ENCODE data around the gene MTARC1.

MTARC1 gene

DNA sequence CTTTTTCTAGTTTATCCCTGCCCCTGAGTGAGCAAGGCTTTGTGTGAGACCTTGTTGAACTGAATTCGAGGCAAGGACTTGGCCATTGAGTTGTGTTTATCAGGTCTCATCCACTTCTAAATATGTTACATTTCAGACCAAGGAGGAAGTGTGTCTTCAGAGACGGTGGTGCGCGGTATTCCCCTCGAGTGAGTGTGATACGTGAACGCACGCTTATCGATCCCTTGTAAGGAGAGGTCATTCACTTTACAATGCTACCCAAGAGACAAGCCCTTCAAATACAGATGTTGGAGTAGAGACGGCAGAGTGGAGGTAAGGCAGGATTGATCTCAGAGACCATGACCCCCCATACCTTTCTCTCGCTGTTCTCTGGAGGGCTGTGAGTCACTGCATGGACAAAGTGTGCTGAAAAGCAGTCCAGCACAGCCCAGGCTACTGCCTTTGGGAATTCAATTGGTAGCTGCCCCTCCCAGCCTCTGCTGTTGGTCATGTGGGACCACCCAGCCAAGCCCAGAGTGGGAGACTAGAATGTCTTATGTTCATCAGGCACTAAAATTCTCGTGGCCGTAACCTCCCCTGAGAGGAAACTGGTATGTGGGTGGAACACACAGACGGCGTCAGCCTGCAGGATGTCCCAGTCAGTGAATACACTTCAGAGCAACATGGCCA, 16.3 kb upstream of the MTARC1 start:
- no peak for DNase-seq

GRCh38 chr1:220772846-220773245, 13.9 kb upstream of the MTARC1 start:
- DNase-seq = no peak

GRCh38 chr1:220775240-220775853, 11.4 kb upstream of the MTARC1 start:
- DNase-seq = no peak

DNA sequence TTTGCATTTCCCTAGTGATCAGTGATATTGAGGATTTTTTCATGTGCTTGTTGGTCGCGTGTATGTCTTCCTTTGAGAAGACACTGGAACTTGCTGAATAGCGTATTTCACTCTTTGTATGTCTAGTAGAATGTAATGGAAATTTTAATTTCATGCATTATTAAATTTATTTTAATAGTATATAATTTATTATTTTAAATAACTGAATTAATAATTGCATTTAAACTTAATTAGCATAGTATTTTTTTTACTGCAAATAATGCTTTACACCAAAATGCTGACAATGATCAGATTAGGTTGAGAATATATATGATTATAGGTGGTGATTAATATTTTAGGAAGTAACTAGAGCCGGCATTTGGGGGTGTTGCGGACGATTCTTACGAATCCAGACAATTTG, 10.5 kb upstream of the MTARC1 start:
- no peak for DNase-seq

DNA sequence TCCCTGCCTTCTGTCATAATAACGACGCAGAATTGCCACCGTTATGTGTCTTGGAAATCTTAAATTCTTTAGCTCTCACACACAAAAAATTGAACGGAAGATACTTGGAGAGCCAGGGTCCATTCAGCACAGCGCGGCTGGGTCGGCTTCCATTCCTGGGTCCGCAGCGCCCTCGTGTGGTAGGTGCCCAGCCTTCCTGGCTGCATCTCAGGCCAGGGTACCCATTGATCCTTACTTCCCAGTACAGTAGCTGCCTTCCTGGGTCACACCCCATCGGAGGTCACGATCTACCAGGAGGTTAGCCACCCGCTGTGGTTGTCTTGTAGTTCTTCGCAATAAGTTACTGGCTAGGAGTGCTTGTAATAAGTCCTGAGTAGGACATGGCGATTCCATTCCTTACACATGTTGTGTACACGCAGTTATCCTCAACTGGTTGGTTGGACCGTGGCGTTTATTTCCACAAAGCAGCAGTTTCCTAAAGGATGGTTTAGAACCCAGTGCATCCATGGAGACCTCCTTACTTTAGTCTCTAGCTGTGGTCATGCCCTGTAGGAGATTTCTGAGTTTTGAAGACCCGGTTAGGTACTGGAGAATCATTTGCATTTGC, 9.9 kb upstream of the MTARC1 start:
- DNase-seq = peak in 1 of 2 experiments; percentile 26

- no peak for DNase-seq
Measured at GRCh38 chr1:220783453-220783852, 3.3 kb upstream of the MTARC1 start.

DNA sequence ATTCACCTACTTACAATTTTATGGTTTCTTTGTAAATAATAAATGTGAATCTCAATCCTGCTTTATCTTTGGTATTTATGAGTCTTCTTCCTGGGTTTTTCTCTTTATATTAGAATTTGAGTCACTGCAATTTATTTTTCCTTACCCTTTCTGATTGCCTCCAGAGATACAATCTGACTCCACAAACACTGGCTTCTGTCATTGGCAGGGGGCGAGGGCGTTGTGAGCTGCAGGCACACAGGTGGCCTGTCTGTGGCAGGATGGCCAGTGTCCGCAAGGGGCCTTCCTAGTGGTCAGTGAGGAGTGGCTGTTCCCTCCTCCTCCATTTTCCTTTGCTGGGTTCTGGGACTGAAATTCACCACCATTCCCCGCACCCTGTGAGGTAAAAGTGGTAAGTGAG, 2.0 kb upstream of the MTARC1 start:
- no peak for DNase-seq

DNA sequence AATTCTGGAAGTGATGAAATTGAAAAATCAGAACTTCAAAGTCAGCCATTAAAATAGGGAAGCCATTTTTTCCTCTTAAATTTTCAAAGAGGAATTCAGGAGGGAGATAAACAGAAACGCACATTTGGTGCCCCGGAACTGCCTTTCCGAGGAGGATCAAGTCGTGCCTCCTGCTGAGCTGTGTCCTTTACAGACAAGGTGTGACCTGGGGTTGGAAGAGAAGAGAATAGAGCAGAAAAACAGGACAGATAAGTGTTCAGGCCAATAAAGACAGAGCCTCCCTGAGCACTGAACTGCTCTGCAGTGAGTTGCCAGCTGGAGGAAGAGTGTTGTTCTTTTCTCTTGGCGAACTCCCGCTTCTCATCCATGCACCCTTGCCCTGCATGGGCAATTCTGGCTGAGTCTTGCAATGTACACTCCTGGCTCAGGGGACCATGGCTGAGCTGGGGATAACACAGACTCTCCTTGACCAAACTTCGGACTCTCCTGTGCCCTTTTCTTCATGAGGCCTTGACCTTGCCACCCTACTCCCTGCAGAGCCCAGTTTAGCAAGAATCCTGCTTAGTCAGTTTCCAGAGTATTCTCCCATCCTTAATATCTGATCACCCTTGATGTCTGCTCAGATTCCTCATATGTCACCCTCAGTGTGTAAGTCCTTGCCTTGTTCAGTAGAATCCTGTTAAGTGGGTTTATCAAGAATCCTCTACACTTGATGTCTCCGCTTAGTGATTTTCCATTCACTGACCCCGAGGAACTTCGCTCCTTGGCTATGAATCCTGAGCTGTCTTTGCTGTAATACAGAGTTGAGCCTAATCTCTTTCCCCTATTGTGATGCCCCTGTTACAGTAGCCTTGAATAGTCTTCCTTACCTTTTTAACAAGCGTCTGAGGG, 1.3 kb upstream of the MTARC1 start:
- DNase-seq = no peak

DNA sequence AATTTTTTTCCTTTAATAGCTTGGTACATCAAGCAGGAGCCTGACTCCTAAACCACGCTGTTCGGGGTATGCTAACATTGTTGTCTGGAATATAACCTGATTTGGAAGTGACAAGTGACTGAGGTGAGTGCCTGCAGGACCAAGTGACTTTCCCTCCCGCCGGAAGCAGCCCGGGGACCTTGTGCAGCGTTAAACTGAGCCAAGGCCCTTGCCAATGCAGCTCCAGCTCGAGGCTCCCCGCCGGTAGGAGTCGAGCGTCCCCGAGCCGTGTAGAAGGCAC, 716 bp upstream of the MTARC1 start:
- no peak for DNase-seq

DNA sequence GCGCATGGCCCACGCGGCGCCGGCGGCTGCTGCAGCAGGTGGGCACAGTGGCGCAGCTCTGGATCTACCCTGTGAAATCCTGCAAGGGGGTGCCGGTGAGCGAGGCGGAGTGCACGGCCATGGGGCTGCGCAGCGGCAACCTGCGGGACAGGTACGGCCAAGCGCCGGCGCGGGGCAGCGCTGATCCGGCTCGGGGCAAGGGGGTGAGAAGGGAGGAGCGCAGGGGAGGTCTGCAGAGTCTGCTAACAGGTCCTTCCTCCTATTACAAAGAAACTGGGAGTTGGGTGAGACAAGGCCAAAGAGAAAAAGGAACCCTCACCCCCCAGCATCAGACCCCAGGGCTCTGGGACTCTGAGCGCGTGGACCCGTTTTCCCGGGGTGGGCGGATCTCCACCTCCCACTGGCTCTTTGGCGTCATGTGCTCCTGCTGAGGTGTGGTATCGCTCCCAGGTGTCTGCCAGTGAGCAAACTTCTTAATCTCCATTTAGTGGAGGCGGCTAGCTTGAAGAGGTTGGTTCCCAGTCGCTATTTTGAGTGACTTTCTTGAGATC, 431 bp downstream of the MTARC1 start:
- DNase-seq = no peak

GRCh38 chr1:220788900-220789299, 2.2 kb downstream of the MTARC1 start:
- no peak for DNase-seq

DNA sequence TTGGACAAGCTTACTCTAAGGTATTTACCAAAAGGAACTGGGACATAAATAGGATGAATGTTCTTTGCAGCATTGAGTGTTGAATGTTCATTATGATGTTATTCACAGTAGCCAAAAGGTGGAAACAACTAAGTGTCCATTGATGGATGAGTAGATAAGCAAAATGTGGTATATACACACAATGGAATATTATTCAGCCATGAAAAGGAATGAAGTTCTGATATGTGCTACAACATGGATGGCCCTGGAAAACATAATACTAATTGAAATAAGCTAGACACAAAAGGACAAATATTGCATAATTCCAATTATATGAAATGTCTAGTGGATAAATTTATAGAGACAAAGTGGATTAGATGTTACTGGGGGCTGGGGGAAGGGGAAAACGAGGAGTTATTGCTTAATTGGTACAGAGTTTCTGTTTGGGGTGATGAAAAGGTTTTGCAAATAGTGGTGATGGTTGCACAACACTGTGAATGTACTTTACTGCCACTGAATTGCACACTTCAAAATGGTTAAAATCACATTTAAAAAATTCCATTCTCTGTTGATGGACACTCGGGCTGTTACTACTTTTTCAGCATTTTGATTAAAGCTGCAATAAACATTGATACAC, 2.9 kb downstream of the MTARC1 start:
- no peak for DNase-seq

- no peak for DNase-seq
Measured at GRCh38 chr1:220791285-220791684, 4.6 kb downstream of the MTARC1 start.

DNA sequence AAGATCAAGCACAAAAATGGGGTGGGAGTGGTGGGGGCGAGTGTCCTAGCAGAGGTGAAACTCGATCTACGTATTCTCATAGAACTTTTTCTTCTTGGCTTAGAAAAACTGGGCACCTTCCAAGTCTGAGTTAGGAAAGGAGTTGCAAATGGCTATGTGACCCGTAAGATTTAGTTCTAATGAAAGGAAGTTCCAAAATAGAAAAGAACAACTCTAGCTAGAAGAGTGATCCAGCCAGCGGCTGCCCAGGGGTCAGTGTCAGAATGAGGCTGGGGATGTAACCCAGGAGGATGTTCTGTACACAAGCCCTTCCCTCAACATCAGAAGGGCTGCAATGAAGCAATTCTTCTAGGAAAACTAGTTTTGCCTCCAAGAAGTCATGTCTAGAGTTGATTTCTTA, 5.2 kb downstream of the MTARC1 start:
- no peak for DNase-seq

DNA sequence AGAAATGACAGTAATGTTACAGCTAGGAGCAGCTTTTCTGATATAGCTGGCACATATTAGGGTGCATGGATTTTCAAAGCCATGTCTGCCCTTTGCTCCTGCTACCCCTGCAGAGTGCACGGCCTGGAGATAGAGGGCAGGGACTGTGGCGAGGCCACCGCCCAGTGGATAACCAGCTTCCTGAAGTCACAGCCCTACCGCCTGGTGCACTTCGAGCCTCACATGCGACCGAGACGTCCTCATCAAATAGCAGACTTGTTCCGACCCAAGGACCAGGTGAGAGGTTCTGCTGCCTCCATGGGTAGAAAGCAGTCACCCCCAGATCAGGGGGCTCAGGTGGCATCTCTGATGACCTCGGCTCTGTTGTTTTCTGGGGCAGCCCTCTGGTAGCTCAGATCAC, 9.8 kb downstream of the MTARC1 start:
- DNase-seq = no peak

GRCh38 chr1:220797044-220797443, 10.3 kb downstream of the MTARC1 start:
- no peak for DNase-seq

DNA sequence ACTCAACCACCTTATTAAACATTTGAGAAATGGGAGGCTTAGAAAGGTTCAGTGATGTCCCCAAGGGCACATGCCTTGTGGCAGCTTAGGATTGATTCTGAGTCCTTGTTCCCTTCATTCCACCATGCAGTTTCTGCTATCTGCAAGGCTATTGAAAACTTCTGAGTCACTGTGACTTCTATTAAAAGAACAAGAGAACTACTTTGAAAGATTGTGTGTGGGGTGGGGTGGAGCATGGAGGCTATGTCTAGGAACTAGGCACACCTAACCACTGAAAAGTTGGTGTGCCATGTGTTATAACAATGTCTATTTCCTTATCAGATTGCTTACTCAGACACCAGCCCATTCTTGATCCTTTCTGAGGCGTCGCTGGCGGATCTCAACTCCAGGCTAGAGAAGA, 10.8 kb downstream of the MTARC1 start:
- no peak for DNase-seq

- no peak for DNase-seq
Measured at GRCh38 chr1:220798338-220798737, 11.6 kb downstream of the MTARC1 start.

DNA sequence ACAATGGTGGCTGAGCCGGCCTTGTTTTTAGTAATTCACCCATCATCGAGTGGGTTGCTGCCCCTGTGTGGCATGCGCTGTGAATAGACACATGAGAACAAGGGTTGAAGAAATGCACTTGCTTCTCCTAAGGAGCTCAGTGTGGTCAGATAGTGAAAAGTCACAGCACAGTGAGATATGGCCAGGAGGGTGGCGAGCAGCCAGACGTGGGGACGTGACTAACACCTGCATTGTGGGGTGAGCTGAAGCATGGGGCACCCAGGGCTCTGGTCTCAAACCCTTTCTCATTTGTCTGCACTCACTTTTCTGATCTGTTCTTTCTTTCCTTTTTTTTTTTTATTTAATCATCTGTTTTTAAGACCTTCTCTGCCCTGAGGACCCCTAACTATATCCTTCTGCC, 13.5 kb downstream of the MTARC1 start:
- DNase-seq = no peak

GRCh38 chr1:220803401-220804201, 16.9 kb downstream of the MTARC1 start:
- no peak for DNase-seq

- no peak for DNase-seq
Measured at GRCh38 chr1:220804202-220804586, 17.5 kb downstream of the MTARC1 start.

DNA sequence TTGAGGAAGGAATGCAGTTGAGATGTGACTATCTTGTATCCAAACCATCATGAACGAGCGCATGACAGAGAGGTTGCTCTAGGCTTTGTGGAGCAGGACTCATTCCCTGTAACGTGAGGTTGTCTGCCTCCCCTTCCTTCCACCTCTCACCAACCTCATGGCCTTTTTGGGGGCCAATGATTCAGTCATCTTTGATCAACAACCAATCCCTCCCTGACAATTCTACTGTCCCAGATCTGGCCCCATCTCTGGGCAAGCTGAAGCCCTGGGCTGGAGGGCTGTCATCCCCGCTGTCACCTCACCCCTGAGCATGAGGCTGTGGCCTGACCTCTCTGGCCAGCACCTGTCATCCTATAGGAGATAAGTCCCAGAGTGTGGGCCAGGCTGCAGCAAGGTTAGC, 19.7 kb downstream of the MTARC1 start:
- DNase-seq = no peak

All from SW 1271 (cell line).